ENCODE measurements around the gene BTRC.
"Not testable (repeated sequence)": the region's sequence is repeated elsewhere in the genome, so short reads cannot be mapped to it uniquely, and the experiment has no call there.

BTRC gene

GRCh38 chr10:101394524-101395133 lies 40.7 kb downstream of the BTRC start:
- Histone ChIP-seq H3K4me3 (ENCODE audit: low read length) (no peak overlapping the region), H3K9me3 (ENCODE audit: control insufficient read depth, low read depth, low read length) (no peaks in the 10 kb centered on the region), H3K27ac (ENCODE audit: low read length) (no peak overlapping the region), H3K36me3 (ENCODE audit: control insufficient read depth, low read depth, low read length) (no peaks in the 10 kb centered on the region), H3K4me1 (ENCODE audit: control insufficient read depth, low read depth, low read length) (no peaks in the 10 kb centered on the region), H3K9ac (ENCODE audit: low read length) (no peak overlapping the region), H3K27me3 (ENCODE audit: control insufficient read depth, insufficient read depth, low read length) (no peaks in the 10 kb centered on the region)

DNA sequence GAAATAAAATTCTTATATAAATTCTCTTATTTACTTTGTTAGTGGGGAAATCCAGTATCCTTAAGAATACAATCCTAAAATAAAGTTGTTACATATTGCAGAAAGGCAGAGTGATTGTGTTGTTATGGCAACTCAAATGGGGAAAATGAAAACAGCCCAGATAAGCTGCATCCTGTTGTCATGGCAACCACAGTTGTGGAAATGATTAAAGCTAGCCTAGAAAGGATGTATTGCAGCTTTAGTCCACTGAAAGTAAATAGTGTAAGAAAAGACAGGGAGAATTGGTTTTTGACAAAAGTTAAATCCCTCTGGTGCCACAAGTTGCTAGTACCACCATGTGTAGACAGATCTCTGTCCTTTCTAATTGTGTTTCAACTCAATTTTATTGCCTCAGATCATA lies 43.2 kb downstream of the BTRC start:
- no peaks in the 10 kb centered on the region for H3K9me3 ChIP-seq (ENCODE audit: control insufficient read depth, low read depth, low read length)
- H3K9ac ChIP-seq (ENCODE audit: low read length): no peak overlapping the region
- H3K4me3 ChIP-seq (ENCODE audit: low read length): no peak overlapping the region
- H3K4me1 ChIP-seq (ENCODE audit: control insufficient read depth, low read depth, low read length): no peaks in the 10 kb centered on the region
- H3K36me3 ChIP-seq (ENCODE audit: control insufficient read depth, low read depth, low read length): no peaks in the 10 kb centered on the region
- no peaks in the 10 kb centered on the region for H3K27me3 ChIP-seq (ENCODE audit: control insufficient read depth, insufficient read depth, low read length)
- no peak overlapping the region for H3K27ac ChIP-seq (ENCODE audit: low read length)

DNA sequence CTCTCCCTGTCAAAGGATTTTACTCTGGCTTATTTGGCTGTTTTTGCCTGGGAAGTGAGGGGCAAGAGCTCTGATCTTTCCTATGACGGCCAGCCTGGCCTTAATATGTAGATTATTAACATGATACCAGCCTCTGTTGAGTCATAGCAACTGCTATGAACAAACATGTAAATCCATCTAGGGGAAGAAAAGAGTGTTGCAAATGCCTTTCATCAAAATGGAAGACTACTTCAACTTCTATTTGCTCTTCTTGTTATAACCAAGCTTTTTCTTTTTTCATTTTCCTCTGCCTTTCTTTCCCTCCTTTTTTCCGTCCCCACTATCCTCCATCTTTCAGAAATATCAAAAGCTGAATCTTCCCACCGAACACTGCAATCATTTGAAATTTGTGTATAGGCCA lies 46.6 kb downstream of the BTRC start:
- Histone ChIP-seq H3K4me1 (ENCODE audit: control insufficient read depth, low read depth, low read length) (peaks cover 3% of the 10 kb centered on the region), H3K27me3 (ENCODE audit: control insufficient read depth, insufficient read depth, low read length) (no peaks in the 10 kb centered on the region), H3K27ac (ENCODE audit: low read length) (no peak overlapping the region), H3K36me3 (ENCODE audit: control insufficient read depth, low read depth, low read length) (no peaks in the 10 kb centered on the region), H3K4me3 (ENCODE audit: low read length) (no peak overlapping the region), H3K9me3 (ENCODE audit: control insufficient read depth, low read depth, low read length) (no peaks in the 10 kb centered on the region), H3K9ac (ENCODE audit: low read length) (no peak overlapping the region)

GRCh38 chr10:101402711-101403110 lies 48.7 kb downstream of the BTRC start:
- Histone ChIP-seq H3K4me3 (ENCODE audit: low read length) (no peak overlapping the region), H3K27ac (ENCODE audit: low read length) (no peak overlapping the region), H3K4me1 (ENCODE audit: control insufficient read depth, low read depth, low read length) (peaks cover 3% of the 10 kb centered on the region), H3K9me3 (ENCODE audit: control insufficient read depth, low read depth, low read length) (no peaks in the 10 kb centered on the region), H3K9ac (ENCODE audit: low read length) (no peak overlapping the region), H3K27me3 (ENCODE audit: control insufficient read depth, insufficient read depth, low read length) (no peaks in the 10 kb centered on the region), H3K36me3 (ENCODE audit: control insufficient read depth, low read depth, low read length) (no peaks in the 10 kb centered on the region)

DNA sequence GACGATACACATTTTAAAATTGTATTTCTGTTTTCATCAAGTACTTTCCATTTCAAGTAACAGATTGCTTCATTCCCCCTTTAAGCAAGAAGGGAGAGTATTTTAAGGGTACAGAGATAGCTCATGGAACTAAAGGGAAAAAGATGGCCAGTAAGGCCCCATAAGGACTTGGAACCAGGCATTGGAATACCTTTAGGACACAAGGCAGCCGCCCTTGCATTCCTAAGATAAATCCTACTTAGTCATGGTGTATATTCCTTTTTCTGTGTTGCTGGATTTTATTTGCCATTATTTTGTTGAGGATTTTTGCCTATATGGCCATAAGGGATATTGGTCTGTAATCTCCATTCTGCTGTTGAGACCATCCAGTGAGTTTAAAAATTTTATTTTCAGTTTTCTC lies 49.2 kb downstream of the BTRC start:
- H3K4me3 ChIP-seq (ENCODE audit: low read length): no peak overlapping the region
- peaks cover 3% of the 10 kb centered on the region for H3K4me1 ChIP-seq (ENCODE audit: control insufficient read depth, low read depth, low read length)
- H3K27me3 ChIP-seq (ENCODE audit: control insufficient read depth, insufficient read depth, low read length): no peaks in the 10 kb centered on the region

GRCh38 chr10:101405001-101405400 lies 51.0 kb downstream of the BTRC start:
- Histone ChIP-seq H3K4me1 (ENCODE audit: control insufficient read depth, low read depth, low read length) (peaks cover 3% of the 10 kb centered on the region), H3K9me3 (ENCODE audit: control insufficient read depth, low read depth, low read length) (no peaks in the 10 kb centered on the region), H3K27me3 (ENCODE audit: control insufficient read depth, insufficient read depth, low read length) (no peaks in the 10 kb centered on the region), H3K36me3 (ENCODE audit: control insufficient read depth, low read depth, low read length) (no peaks in the 10 kb centered on the region), H3K27ac (ENCODE audit: low read length) (no peak overlapping the region), H3K4me3 (ENCODE audit: low read length) (no peak overlapping the region), H3K9ac (ENCODE audit: low read length) (no peak overlapping the region)

More for the DNA sequence above, 49.2 kb downstream of the BTRC start:
- Histone ChIP-seq H3K36me3 (ENCODE audit: control insufficient read depth, low read depth, low read length) (no peaks in the 10 kb centered on the region), H3K27ac (ENCODE audit: low read length) (no peak overlapping the region), H3K9ac (ENCODE audit: low read length) (no peak overlapping the region), H3K9me3 (ENCODE audit: control insufficient read depth, low read depth, low read length) (no peaks in the 10 kb centered on the region)

DNA sequence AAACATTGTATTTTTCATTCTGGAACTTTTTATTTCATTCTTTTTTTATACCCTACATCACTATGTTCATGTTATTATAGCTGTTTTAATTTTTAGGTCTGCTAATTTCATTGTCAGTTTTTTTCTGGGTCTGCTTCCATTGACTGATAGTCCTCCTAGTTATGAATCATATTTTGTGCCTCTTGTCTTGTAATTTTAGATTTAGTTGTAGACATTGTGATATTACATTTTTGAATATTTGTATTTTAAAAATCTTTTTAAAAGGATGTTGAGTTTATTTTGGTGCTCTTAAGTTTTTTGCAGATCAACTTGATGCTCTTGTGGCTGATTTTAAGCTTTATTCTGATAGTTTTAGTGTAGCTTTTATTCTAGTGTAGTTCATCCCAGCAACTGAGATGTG lies 57.6 kb downstream of the BTRC start:
- no peaks in the 10 kb centered on the region for H3K4me1 ChIP-seq (ENCODE audit: control insufficient read depth, low read depth, low read length)
- H3K9me3 ChIP-seq (ENCODE audit: control insufficient read depth, low read depth, low read length): no peaks in the 10 kb centered on the region
- no peak overlapping the region for H3K27ac ChIP-seq (ENCODE audit: low read length)
- H3K9ac ChIP-seq (ENCODE audit: low read length): no peak overlapping the region
- H3K36me3 ChIP-seq (ENCODE audit: control insufficient read depth, low read depth, low read length): no peaks in the 10 kb centered on the region
- H3K27me3 ChIP-seq (ENCODE audit: control insufficient read depth, insufficient read depth, low read length): no peaks in the 10 kb centered on the region
- no peak overlapping the region for H3K4me3 ChIP-seq (ENCODE audit: low read length)

DNA sequence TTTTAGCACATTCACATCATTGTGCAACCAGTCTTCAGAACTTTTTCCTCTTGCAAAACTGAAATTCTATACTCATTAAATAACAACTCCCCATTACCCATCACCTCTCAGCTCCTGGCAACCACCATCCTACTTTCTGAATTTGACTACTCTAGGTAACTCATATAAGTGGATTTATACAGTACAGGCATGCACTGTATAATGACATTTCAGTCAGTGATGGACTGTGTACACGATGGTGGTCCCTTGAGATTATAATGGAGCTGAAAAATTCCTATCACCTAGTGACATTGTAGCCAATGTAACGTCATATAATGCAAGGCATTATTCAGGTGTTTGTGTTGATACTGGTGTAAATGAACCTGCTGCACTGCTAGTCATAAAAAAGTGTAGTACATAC lies 60.1 kb downstream of the BTRC start:
- H3K27me3 ChIP-seq (ENCODE audit: control insufficient read depth, insufficient read depth, low read length): no peaks in the 10 kb centered on the region
- no peak overlapping the region for H3K4me3 ChIP-seq (ENCODE audit: low read length)
- no peaks in the 10 kb centered on the region for H3K36me3 ChIP-seq (ENCODE audit: control insufficient read depth, low read depth, low read length)
- H3K27ac ChIP-seq (ENCODE audit: low read length): no peak overlapping the region
- H3K4me1 ChIP-seq (ENCODE audit: control insufficient read depth, low read depth, low read length): no peaks in the 10 kb centered on the region
- H3K9me3 ChIP-seq (ENCODE audit: control insufficient read depth, low read depth, low read length): no peaks in the 10 kb centered on the region
- H3K9ac ChIP-seq (ENCODE audit: low read length): no peak overlapping the region

DNA sequence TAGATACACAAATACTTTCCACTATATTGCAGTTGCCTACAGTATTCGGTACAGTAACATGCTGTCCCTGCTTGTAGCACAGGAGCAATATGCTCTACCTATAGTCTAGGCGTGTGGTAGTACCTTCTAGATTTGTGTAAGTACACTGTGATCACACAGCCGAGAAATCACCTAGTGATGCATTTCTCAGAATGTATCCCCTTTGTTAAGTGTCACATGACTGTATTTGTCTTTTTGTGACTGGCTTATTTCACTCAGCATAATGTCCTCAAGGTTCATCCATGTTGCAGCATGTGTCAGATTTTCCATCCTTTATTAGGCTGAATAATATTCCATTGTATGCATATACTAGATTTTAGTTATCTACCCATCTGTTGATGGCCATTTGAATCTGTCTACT lies 61.9 kb downstream of the BTRC start:
- Histone ChIP-seq H3K4me1 (ENCODE audit: control insufficient read depth, low read depth, low read length) (no peaks in the 10 kb centered on the region), H3K36me3 (ENCODE audit: control insufficient read depth, low read depth, low read length) (no peaks in the 10 kb centered on the region), H3K9ac (ENCODE audit: low read length) (no peak overlapping the region), H3K27ac (ENCODE audit: low read length) (no peak overlapping the region), H3K9me3 (ENCODE audit: control insufficient read depth, low read depth, low read length) (no peaks in the 10 kb centered on the region), H3K27me3 (ENCODE audit: control insufficient read depth, insufficient read depth, low read length) (no peaks in the 10 kb centered on the region), H3K4me3 (ENCODE audit: low read length) (no peak overlapping the region)

DNA sequence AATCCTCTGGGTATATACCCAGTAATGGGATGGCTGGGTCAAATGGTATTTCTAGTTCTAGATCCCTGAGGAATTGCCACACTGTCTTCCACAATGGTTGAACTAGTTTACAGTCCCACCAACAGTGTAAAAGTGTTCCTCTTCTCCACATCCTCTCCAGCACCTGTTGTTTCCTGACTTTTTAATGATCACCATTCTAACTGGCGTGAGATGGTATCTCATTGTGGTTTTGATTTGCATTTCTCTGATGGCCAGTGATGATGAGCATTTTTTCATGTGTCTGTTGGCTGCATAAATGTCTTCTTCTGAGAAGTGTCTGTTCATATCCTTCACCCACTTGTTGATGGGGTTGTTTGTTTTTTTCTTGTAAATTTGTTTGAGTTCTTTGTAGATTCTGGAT lies 68.0 kb downstream of the BTRC start:
- H3K36me3 ChIP-seq (ENCODE audit: control insufficient read depth, low read depth, low read length); H3K27me3 ChIP-seq (ENCODE audit: control insufficient read depth, insufficient read depth, low read length); H3K4me3 ChIP-seq (ENCODE audit: low read length); H3K27ac ChIP-seq (ENCODE audit: low read length); H3K9ac ChIP-seq (ENCODE audit: low read length); H3K4me1 ChIP-seq (ENCODE audit: control insufficient read depth, low read depth, low read length); H3K9me3 ChIP-seq (ENCODE audit: control insufficient read depth, low read depth, low read length): not testable (repeated sequence)

DNA sequence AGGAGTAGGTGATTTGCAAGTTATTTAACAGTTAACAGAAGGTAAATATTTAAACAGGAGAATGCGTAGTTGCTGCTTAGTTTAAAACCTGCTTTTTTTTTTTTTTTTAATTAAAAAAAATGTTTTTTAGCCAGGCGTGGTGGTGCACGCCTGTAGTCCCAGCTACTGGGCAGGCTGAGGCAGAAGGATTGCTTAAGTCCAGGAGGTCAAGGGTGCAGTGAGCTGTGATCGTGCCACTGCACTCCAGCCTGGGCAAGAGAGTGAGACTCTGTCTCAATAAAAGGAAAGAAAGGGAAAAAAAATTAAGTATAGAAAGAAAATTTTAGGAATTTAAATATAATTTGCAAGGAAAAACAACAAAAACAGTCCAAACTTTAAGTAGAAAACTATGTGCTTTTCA lies 71.6 kb downstream of the BTRC start:
- Histone ChIP-seq H3K36me3 (ENCODE audit: control insufficient read depth, low read depth, low read length) (no peaks in the 10 kb centered on the region), H3K9ac (ENCODE audit: low read length) (no peak overlapping the region), H3K9me3 (ENCODE audit: control insufficient read depth, low read depth, low read length) (no peaks in the 10 kb centered on the region), H3K4me3 (ENCODE audit: low read length) (no peak overlapping the region), H3K27me3 (ENCODE audit: control insufficient read depth, insufficient read depth, low read length) (no peaks in the 10 kb centered on the region), H3K27ac (ENCODE audit: low read length) (no peak overlapping the region), H3K4me1 (ENCODE audit: control insufficient read depth, low read depth, low read length) (no peaks in the 10 kb centered on the region)

GRCh38 chr10:101428036-101428435 lies 74.1 kb downstream of the BTRC start:
- Histone ChIP-seq H3K4me3 (ENCODE audit: low read length) (no peak overlapping the region), H3K36me3 (ENCODE audit: control insufficient read depth, low read depth, low read length) (no peaks in the 10 kb centered on the region), H3K9ac (ENCODE audit: low read length) (no peak overlapping the region), H3K27me3 (ENCODE audit: control insufficient read depth, insufficient read depth, low read length) (no peaks in the 10 kb centered on the region), H3K4me1 (ENCODE audit: control insufficient read depth, low read depth, low read length) (no peaks in the 10 kb centered on the region), H3K9me3 (ENCODE audit: control insufficient read depth, low read depth, low read length) (no peaks in the 10 kb centered on the region), H3K27ac (ENCODE audit: low read length) (no peak overlapping the region)

Measured in iPS-18a (cell line).